Measurements from ENCODE around the gene SPATA32. TPM values are rescaled to one million over a fixed set of nuclear protein-coding genes. Genes with fewer than 3 reads are reported as not detected.
A peak's percentile ranks its signal among the peaks of the same experiment; 100 is the strongest.

The SPATA32 gene
- total RNA-seq, 1 donor from 2014 or later: not detected

DNA sequence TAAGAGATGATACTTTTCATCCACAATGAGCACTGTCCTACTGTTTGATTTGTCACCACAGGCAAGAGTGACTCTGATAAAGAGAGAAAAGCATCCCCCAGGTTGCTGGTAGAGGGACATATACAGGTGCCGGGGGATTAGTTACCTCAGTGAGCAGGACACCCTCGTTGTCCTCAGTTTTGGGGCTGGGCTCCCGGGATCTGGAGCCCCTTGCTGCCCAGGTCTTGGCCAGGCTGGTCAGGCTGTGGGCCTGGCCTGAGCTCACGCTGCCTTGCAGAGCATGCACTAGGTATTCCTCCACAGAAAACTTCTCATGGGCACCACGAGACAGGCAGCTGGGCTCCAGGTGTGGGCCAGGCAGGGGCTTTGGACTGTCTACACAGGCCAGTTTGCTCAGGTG, 24.4 kb upstream of the SPATA32 start:
- no peak overlapping the region for H3K27ac Mint-ChIP-seq

DNA sequence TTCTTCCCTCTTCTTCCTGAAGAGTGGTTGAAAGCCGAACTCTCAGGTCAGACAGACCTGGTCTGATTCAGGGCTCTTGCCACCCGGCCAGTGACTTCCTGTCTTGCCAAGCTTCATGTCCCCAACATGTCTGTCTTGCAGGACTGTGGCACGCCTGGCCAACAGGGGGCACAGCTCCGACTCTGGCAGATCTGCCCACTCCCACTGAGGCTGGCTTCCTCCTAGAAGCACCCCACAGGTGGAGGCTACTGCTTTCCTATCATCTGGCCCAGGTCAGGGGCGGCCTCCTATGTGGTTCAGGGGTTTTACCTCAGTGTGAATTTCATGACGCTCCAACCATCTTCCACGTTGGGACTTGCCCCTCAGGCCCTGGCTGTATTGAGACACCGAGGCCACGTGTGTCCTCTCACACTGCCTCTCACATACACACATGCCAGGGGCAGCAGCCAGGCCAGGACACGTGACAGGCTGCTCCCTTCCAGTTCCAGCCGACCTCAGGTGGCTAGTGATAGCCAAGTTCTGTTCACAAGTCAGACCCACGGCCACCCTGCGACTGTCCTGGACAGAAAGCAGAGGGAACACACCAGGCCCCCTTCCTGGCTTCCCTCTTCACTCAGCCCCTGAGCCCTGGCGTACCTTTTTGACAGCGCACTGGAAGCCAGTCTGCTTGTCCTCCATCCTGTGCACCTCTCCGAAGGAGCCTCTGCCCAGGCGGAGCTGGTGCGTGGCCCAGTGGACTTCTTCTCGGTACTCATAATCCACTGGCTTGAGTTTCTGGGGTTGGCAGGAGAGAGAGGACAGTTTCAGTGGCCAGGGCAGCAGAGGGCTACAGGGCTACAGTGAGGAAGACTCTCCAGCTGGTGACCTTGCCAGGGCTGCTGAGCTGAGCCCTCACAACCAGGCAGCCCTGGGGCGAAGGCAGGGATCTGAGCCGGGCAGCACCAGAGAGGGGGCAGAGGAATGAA, 22.6 kb upstream of the SPATA32 start:
- Mint-ChIP-seq H3K36me3 (peaks cover 6% of the 10 kb centered on the region), H3K4me3 (no peak overlapping the region), H3K9me3 (no peaks in the 10 kb centered on the region), H3K27me3 (no peaks in the 10 kb centered on the region), H3K27ac (no peak overlapping the region), H3K4me1 (ENCODE audit: unreplicated experiment) (peaks cover 3% of the 10 kb centered on the region)
- TF ChIP-seq, protein P1, sequence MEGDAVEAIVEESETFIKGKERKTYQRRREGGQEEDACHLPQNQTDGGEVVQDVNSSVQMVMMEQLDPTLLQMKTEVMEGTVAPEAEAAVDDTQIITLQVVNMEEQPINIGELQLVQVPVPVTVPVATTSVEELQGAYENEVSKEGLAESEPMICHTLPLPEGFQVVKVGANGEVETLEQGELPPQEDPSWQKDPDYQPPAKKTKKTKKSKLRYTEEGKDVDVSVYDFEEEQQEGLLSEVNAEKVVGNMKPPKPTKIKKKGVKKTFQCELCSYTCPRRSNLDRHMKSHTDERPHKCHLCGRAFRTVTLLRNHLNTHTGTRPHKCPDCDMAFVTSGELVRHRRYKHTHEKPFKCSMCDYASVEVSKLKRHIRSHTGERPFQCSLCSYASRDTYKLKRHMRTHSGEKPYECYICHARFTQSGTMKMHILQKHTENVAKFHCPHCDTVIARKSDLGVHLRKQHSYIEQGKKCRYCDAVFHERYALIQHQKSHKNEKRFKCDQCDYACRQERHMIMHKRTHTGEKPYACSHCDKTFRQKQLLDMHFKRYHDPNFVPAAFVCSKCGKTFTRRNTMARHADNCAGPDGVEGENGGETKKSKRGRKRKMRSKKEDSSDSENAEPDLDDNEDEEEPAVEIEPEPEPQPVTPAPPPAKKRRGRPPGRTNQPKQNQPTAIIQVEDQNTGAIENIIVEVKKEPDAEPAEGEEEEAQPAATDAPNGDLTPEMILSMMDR (conservative IDR thresholded peaks at IDR 0.05): peak; percentile 36
- no peak for DNase-seq (ENCODE audit: extremely low spot score, unreplicated experiment)

More for the DNA sequence above, 24.4 kb upstream of the SPATA32 start:
- no peak for DNase-seq (ENCODE audit: extremely low spot score, unreplicated experiment)
- Mint-ChIP-seq H3K4me1 (ENCODE audit: unreplicated experiment) (peaks cover 11% of the 10 kb centered on the region), H3K36me3 (peaks cover 6% of the 10 kb centered on the region), H3K9me3 (no peaks in the 10 kb centered on the region), H3K27me3 (no peaks in the 10 kb centered on the region), H3K4me3 (no peak overlapping the region)
- TF ChIP-seq, protein P1 (conservative IDR thresholded peaks at IDR 0.05): no peak

DNA sequence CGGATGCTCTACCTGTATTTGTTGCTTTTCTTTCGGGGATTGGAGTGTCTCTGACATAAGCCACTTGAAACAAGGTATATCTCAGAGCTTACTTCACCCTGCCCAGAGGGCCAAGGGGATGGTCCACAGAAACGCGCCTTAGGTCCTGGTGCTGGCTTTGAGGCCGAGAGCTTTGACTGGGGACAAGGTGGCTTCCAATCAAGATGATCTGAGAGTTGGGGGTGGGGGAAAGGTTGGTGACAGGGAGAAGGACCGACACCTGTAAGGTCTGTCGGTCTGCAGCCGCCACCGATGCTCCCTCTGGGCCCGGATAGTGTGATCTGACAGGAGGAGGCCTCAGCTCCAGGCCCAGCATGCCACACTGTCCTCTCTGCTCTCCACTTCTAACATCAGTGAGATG, 21.8 kb upstream of the SPATA32 start:
- Mint-ChIP-seq H3K36me3 (peaks cover 6% of the 10 kb centered on the region), H3K27ac (no peak overlapping the region), H3K27me3 (no peaks in the 10 kb centered on the region), H3K4me3 (no peak overlapping the region), H3K4me1 (ENCODE audit: unreplicated experiment) (peaks cover 3% of the 10 kb centered on the region), H3K9me3 (no peaks in the 10 kb centered on the region)
- TF ChIP-seq, protein P1 (conservative IDR thresholded peaks at IDR 0.05): no peak
- no peak for DNase-seq (ENCODE audit: extremely low spot score, unreplicated experiment)

DNA sequence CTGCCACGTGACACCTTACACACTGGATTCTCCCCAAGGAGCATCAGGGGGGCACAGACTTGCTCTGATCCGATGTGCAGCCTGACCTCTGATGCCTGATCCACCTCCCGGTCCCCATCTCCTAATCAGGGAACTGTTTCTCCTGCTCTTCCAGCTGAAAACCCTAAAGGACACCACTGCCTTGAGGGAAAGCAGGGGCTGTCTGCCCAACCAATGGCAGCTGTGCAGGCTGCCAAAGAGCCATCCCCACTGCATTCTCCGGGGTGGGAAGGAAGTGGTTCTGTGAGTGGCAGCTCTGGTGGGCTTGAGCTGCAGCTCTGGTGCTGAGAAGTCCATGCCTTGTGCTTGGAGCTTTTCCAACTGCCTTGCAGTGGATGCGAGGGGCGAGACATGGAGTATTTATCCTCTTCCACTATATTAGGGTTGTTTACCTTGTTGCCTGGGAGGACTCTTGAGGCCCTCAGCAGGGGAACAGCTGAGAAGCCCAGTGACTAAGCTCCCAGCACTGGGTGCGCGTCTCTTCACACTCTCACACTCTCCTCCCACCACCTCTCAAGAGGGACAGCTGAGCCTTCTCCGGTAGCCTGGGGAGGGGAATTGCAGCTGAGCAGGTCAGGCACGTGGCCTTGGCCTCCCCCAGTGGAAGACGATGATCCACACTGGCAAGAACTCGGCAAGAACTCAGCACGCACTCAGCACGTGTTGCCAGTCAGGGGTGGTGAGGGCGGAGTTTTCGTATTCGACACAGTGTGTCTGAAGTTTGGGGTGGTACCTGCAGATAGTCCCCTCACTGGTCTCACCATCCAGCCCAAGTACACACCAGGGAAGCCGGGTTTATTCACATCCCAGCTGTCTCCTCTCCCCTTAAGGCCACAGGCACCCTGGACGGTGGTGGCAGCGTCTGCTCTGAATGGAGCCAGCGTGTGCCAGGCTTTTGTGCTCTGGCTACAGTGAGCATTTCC, 21.1 kb upstream of the SPATA32 start:
- peaks cover 6% of the 10 kb centered on the region for H3K36me3 Mint-ChIP-seq

DNA sequence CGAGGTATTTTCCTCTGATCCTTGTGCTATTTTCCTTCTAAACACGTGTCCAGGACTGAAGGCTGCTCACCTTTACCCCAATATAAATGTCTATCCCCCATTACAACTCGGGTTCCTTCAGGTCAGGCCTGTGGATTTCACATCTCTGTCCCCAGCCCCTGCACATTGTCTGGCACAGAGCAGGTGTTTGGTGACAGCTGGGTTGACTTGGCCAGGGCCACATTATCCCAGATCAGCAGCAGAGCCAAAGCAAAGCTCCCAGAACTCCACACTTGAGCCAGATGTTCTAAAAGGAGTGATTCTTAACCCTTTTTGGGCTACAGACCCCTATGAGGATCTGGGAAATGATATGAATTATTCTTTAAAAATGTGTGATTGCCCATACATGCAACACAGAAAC, 18.0 kb upstream of the SPATA32 start:
- no peak overlapping the region for H3K27ac Mint-ChIP-seq

More for the DNA sequence above, 21.1 kb upstream of the SPATA32 start:
- Mint-ChIP-seq H3K9me3 (no peaks in the 10 kb centered on the region), H3K4me1 (ENCODE audit: unreplicated experiment) (peaks cover 6% of the 10 kb centered on the region), H3K4me3 (no peak overlapping the region), H3K27ac (no peak overlapping the region), H3K27me3 (no peaks in the 10 kb centered on the region)
- no peak for DNase-seq (ENCODE audit: extremely low spot score, unreplicated experiment)
- TF ChIP-seq, protein P1 (conservative IDR thresholded peaks at IDR 0.05): no peak

More for the DNA sequence above, 18.0 kb upstream of the SPATA32 start:
- no peak for DNase-seq (ENCODE audit: extremely low spot score, unreplicated experiment)
- Mint-ChIP-seq H3K4me1 (ENCODE audit: unreplicated experiment) (peaks cover 13% of the 10 kb centered on the region), H3K4me3 (no peak overlapping the region), H3K27me3 (no peaks in the 10 kb centered on the region), H3K9me3 (no peaks in the 10 kb centered on the region), H3K36me3 (no peaks in the 10 kb centered on the region)
- TF ChIP-seq, protein P1 (conservative IDR thresholded peaks at IDR 0.05): no peak
